HEK293 (cell line): ENCODE results near the gene CENPN.

Source experiments
- CTCF ChIA-PET: fragments of 350-600 bp; formaldehyde crosslinking; extraction: SDS; loops from one replicate; lab custom pipeline; 2021; ENCODE audit warnings: antibody characterized with exemption; lab: Yijun Ruan, JAX
- POLR2A ChIA-PET: fragments of 300-600 bp; formaldehyde crosslinking; extraction: SDS; loops from one replicate; lab custom pipeline; 2020; ENCODE audit warnings: antibody characterized with exemption, inconsistent platforms; lab: Yijun Ruan, JAX
- H3K27ac ChIP-seq: fragments of 200-500 bp; sonication (Bioruptor generic); 2 replicates; pipeline ENCODE4 v1.5.1; 2014; ENCODE audit warnings: low read depth, low read length, control low read depth, inconsistent platforms; ENCODE audit errors: extremely low read depth
- H3K36me3 ChIP-seq, 2 experiments: fragments of 200-500 bp in 1 of 2; sonication (Bioruptor generic) in 1 of 2; 1 replicate in 1 of 2; 2 replicates in 1 of 2; pipeline ENCODE4 v1.5.1; 2014 to 2017; ENCODE audit warnings: inconsistent platforms in 2 of 2, low read length in 2 of 2; ENCODE audit not compliant: control insufficient read depth in 2 of 2, insufficient read depth in 1 of 2
- H3K4me1 ChIP-seq: fragments of 200-500 bp; sonication (Bioruptor generic); 2 replicates; pipeline ENCODE4 v1.5.1; 2014; ENCODE audit warnings: mild to moderate bottlenecking, low read length, inconsistent platforms; ENCODE audit not compliant: control insufficient read depth, insufficient read depth
- H3K4me3 ChIP-seq: 2 replicates; pipeline ENCODE4 v1.5.1; 2011; ENCODE audit warnings: low read depth, mild to moderate bottlenecking, control low read depth, low read length, moderate library complexity
- H3K9me3 ChIP-seq: fragments of 200-500 bp; sonication (Bioruptor generic); 2 replicates; pipeline ENCODE4 v1.5.1; 2014; ENCODE audit warnings: low read depth, low read length, inconsistent platforms; ENCODE audit not compliant: control insufficient read depth, insufficient read depth
- GLI2 ChIP-seq: fragments of 450-650 bp; formaldehyde crosslinking; IDR thresholded peaks from 2 replicates; pipeline ENCODE4; 2017; ENCODE audit warnings: missing biosample characterization, missing genetic modification characterization, low read depth, borderline replicate concordance
- GLIS1 ChIP-seq: fragments of 450-650 bp; formaldehyde crosslinking; IDR thresholded peaks from 2 replicates; pipeline ENCODE4 v1.5.1; 2016; ENCODE audit warnings: missing biosample characterization, missing genetic modification characterization
- KLF1 ChIP-seq: fragments of 450-650 bp; formaldehyde crosslinking; IDR thresholded peaks from 2 replicates; pipeline ENCODE4 v1.5.1; 2016; ENCODE audit warnings: missing biosample characterization, missing genetic modification characterization
- MEIS1 ChIP-seq: sonication (generic); formaldehyde crosslinking; IDR thresholded peaks from 2 replicates; pipeline ENCODE4 v1.8.1; 2022; ENCODE audit warnings: missing genetic modification reagents, mild to moderate bottlenecking, borderline replicate concordance
- REPIN1 ChIP-seq: fragments of 450-650 bp; formaldehyde crosslinking; IDR thresholded peaks from 2 replicates; pipeline ENCODE4 v1.5.1; 2017; ENCODE audit warnings: missing biosample characterization, missing genetic modification characterization, low read depth
- YY2 ChIP-seq: fragments of 450-650 bp; formaldehyde crosslinking; IDR thresholded peaks from 2 replicates; pipeline ENCODE4 v1.5.1; 2016; ENCODE audit warnings: missing biosample characterization, missing genetic modification characterization
- ZBTB8A ChIP-seq: fragments of 450-650 bp; formaldehyde crosslinking; IDR thresholded peaks from 2 replicates; pipeline ENCODE4 v1.5.1; 2016; ENCODE audit warnings: missing biosample characterization, missing genetic modification characterization
- ZFP41 ChIP-seq: fragments of 450-650 bp; formaldehyde crosslinking; IDR thresholded peaks from 2 replicates; pipeline ENCODE4 v1.5.1; 2016; ENCODE audit warnings: missing biosample characterization, missing genetic modification characterization, borderline replicate concordance
- ZNF202 ChIP-seq: fragments of 450-650 bp; formaldehyde crosslinking; IDR thresholded peaks from 2 replicates; pipeline ENCODE4 v1.5.1; 2016; ENCODE audit warnings: missing biosample characterization, missing genetic modification characterization, borderline replicate concordance
- ZNF221 ChIP-seq: fragments of 450-650 bp; formaldehyde crosslinking; IDR thresholded peaks from 2 replicates; pipeline ENCODE4 v1.5.1; 2017; ENCODE audit warnings: missing biosample characterization, missing genetic modification characterization, borderline replicate concordance
- ZNF292 ChIP-seq: fragments of 450-650 bp; formaldehyde crosslinking; IDR thresholded peaks from 2 replicates; pipeline ENCODE4 v1.5.1; 2016; ENCODE audit warnings: low read depth, missing biosample characterization, missing genetic modification characterization, borderline replicate concordance
- ZNF433 ChIP-seq: fragments of 450-650 bp; formaldehyde crosslinking; IDR thresholded peaks from 2 replicates; pipeline ENCODE4 v1.5.1; 2016; ENCODE audit warnings: missing biosample characterization, missing genetic modification characterization, low read depth
- ZNF530 ChIP-seq: fragments of 450-650 bp; formaldehyde crosslinking; IDR thresholded peaks from 2 replicates; pipeline ENCODE4 v1.5.1; 2016; ENCODE audit warnings: low read depth, missing biosample characterization, missing genetic modification characterization
- ZNF544 ChIP-seq: fragments of 450-650 bp; formaldehyde crosslinking; IDR thresholded peaks from 2 replicates; pipeline ENCODE4 v1.5.0; 2017; ENCODE audit warnings: missing biosample characterization, missing genetic modification characterization
- ZNF843 ChIP-seq: fragments of 450-650 bp; formaldehyde crosslinking; IDR thresholded peaks from 2 replicates; pipeline ENCODE4 v1.5.1; 2016; ENCODE audit warnings: missing biosample characterization, missing genetic modification characterization
- ZXDB ChIP-seq: fragments of 450-650 bp; formaldehyde crosslinking; IDR thresholded peaks from 2 replicates; pipeline ENCODE4 v1.5.1; 2016; ENCODE audit warnings: missing biosample characterization, missing genetic modification characterization
- TF ChIP-seq, protein P1 (sequence below): fragments of 450-650 bp; formaldehyde crosslinking; IDR thresholded peaks from 2 replicates; pipeline ENCODE4 v1.5.1; 2016; ENCODE audit warnings: missing biosample characterization, missing genetic modification characterization
- TF ChIP-seq, protein P2 (sequence below): fragments of 450-650 bp; formaldehyde crosslinking; IDR thresholded peaks from 2 replicates; pipeline ENCODE4 v1.5.1; 2016; ENCODE audit warnings: missing biosample characterization, missing genetic modification characterization, borderline replicate concordance
- TF ChIP-seq, protein P3 (sequence below): fragments of 450-650 bp; formaldehyde crosslinking; IDR thresholded peaks from 2 replicates; pipeline ENCODE4 v1.5.1; 2016; ENCODE audit warnings: missing biosample characterization, missing genetic modification characterization

CENPN gene

DNA sequence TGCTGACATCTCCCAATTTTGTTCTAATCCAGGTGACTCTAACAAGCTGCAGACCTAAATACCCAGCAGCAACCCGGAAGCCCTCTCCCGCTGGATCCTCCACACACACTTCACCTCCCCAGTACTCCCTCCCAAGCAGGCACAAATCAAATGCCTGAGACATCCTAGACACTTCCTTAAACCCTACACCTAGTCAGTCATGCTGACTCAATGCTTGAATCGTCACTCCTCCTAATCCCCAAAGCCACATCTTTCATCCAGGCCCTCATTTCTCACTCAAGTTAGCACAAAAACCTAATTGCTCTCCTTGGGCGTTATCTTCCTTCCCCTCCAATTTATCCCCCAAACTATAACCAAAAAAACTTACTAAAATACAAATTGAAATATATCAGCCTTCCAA is 33.0 kb upstream of the CENPN start:
- ChIA-PET POLR2A (no interaction called here), CTCF (interaction anchor here (0.8 to 2.1 kb wide), 10 partner anchors 10 to 447 kb away, joined by 3 to 14 read pairs (median 4); partner anchors contain the start of gene ATMIN)
- TF ChIP-seq ZXDB (no peak), ZNF433 (no peak), GLIS1 (tag by site-specific recombination) (no peak), ZNF530 (tag by site-specific recombination) (no peak), ZNF544 (no peak), ZNF843 (tag by site-specific recombination) (no peak), ZFP41 (tag by site-specific recombination) (no peak), ZNF221 (tag by site-specific recombination) (no peak), ZNF202 (tag by site-specific recombination) (no peak), KLF1 (no peak), GLI2 (tag by site-specific recombination) (no peak), ZNF292 (no peak), ZBTB8A (tag by site-specific recombination) (no peak), YY2 (tag by site-specific recombination) (no peak), REPIN1 (tag by site-specific recombination) (no peak), MEIS1 (CRISPR knock-in tag) (no peak)
- TF ChIP-seq, protein P1, sequence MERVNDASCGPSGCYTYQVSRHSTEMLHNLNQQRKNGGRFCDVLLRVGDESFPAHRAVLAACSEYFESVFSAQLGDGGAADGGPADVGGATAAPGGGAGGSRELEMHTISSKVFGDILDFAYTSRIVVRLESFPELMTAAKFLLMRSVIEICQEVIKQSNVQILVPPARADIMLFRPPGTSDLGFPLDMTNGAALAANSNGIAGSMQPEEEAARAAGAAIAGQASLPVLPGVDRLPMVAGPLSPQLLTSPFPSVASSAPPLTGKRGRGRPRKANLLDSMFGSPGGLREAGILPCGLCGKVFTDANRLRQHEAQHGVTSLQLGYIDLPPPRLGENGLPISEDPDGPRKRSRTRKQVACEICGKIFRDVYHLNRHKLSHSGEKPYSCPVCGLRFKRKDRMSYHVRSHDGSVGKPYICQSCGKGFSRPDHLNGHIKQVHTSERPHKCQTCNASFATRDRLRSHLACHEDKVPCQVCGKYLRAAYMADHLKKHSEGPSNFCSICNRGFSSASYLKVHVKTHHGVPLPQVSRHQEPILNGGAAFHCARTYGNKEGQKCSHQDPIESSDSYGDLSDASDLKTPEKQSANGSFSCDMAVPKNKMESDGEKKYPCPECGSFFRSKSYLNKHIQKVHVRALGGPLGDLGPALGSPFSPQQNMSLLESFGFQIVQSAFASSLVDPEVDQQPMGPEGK (tag by site-specific recombination) = no peak
- TF ChIP-seq, protein P2, sequence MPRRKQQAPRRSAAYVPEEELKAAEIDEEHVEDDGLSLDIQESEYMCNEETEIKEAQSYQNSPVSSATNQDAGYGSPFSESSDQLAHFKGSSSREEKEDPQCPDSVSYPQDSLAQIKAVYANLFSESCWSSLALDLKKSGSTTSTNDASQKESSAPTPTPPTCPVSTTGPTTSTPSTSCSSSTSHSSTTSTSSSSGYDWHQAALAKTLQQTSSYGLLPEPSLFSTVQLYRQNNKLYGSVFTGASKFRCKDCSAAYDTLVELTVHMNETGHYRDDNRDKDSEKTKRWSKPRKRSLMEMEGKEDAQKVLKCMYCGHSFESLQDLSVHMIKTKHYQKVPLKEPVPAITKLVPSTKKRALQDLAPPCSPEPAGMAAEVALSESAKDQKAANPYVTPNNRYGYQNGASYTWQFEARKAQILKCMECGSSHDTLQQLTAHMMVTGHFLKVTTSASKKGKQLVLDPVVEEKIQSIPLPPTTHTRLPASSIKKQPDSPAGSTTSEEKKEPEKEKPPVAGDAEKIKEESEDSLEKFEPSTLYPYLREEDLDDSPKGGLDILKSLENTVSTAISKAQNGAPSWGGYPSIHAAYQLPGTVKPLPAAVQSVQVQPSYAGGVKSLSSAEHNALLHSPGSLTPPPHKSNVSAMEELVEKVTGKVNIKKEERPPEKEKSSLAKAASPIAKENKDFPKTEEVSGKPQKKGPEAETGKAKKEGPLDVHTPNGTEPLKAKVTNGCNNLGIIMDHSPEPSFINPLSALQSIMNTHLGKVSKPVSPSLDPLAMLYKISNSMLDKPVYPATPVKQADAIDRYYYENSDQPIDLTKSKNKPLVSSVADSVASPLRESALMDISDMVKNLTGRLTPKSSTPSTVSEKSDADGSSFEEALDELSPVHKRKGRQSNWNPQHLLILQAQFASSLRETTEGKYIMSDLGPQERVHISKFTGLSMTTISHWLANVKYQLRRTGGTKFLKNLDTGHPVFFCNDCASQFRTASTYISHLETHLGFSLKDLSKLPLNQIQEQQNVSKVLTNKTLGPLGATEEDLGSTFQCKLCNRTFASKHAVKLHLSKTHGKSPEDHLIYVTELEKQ (tag by site-specific recombination) = no peak
- TF ChIP-seq, protein P3, sequence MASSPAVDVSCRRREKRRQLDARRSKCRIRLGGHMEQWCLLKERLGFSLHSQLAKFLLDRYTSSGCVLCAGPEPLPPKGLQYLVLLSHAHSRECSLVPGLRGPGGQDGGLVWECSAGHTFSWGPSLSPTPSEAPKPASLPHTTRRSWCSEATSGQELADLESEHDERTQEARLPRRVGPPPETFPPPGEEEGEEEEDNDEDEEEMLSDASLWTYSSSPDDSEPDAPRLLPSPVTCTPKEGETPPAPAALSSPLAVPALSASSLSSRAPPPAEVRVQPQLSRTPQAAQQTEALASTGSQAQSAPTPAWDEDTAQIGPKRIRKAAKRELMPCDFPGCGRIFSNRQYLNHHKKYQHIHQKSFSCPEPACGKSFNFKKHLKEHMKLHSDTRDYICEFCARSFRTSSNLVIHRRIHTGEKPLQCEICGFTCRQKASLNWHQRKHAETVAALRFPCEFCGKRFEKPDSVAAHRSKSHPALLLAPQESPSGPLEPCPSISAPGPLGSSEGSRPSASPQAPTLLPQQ (tag by site-specific recombination) = no peak
- Histone ChIP-seq H3K4me1 (no peaks in the 10 kb centered on the region), H3K9me3 (no peaks in the 10 kb centered on the region), H3K27ac (no peak overlapping the region), H3K36me3 (peaks cover 0 to 3% of the 10 kb centered on the region in 2 experiments), H3K4me3 (no peak overlapping the region)
